CD4-positive, alpha-beta T cell treated with Interleukin-6 at 100 ng/mL for 8 hours (primary cell): ENCODE data around the gene TMEM47.

Experiments used
- DNase-seq: peaks from one replicate; pipeline ENCODE4 v3.0.0-alpha.2; 2020; ENCODE audit warnings: mixed read lengths, low spot score

The TMEM47 gene

GRCh38 chrX:34585561-34585960 lies 71.5 kb downstream of the TMEM47 start:
- DNase-seq, result no peak

GRCh38 chrX:34584781-34585180 lies 72.3 kb downstream of the TMEM47 start:
- DNase-seq, result no peak

GRCh38 chrX:34580069-34580468 lies 77.0 kb downstream of the TMEM47 start:
- DNase-seq, result no peak

GRCh38 chrX:34578237-34578636 lies 78.8 kb downstream of the TMEM47 start:
- no peak for DNase-seq
